ENCODE results near the gene TSEN34.

GRCh38 chr19:54196536-54196935, 5.4 kb downstream of the TSEN34 start:
- TF ChIP-seq CTCF (IDR thresholded peaks at IDR 0.05) = no peak
- TF ChIP-seq POLR2A (IDR thresholded peaks at IDR 0.05) = no peak

Data from heart left ventricle (tissue), 13 donors.